H9 (cell line): ENCODE data around the gene SOCS7. TPM values are rescaled to one million over a fixed set of nuclear protein-coding genes. Genes with fewer than 3 reads are reported as not detected.
A peak's percentile ranks its signal among the peaks of the same experiment; 100 is the strongest.

ENCODE experiments used
- DNase-seq: peaks from one replicate; pipeline ENCODE4 v3.0.0-alpha.2; 2017
- H2AFZ ChIP-seq: one replicate; pipeline ENCODE4 v1.6.1; 2013; ENCODE audit warnings: mild to moderate bottlenecking, low read length, control low read depth, moderate library complexity
- H2AK5ac ChIP-seq: 2 replicates; pipeline ENCODE4 v1.6.1; 2013; ENCODE audit warnings: low read length, control low read depth, mixed read lengths; ENCODE audit not compliant: insufficient read length
- H2BK120ac ChIP-seq: one replicate; pipeline ENCODE4 v1.6.1; 2013; ENCODE audit warnings: low read depth, mild to moderate bottlenecking, low read length, control low read depth, inconsistent platforms; ENCODE audit not compliant: poor library complexity, severe bottlenecking
- H2BK12ac ChIP-seq: 2 replicates; pipeline ENCODE4 v1.6.1; 2013; ENCODE audit warnings: low read length, control low read depth, mixed read lengths, low read depth; ENCODE audit not compliant: insufficient read length
- H2BK15ac ChIP-seq: 2 replicates; pipeline ENCODE4 v1.6.1; 2013; ENCODE audit warnings: low read depth, low read length, control low read depth
- H2BK20ac ChIP-seq: one replicate; pipeline ENCODE4 v1.6.1; 2013; ENCODE audit warnings: low read depth, mild to moderate bottlenecking, low read length, control low read depth, inconsistent platforms; ENCODE audit not compliant: poor library complexity, severe bottlenecking
- H2BK5ac ChIP-seq: 2 replicates; pipeline ENCODE4 v1.6.1; 2013; ENCODE audit warnings: low read length, control low read depth, mixed read lengths; ENCODE audit not compliant: insufficient read length
- H3K14ac ChIP-seq: 2 replicates; pipeline ENCODE4 v1.6.1; 2013; ENCODE audit warnings: low read length, control low read depth; ENCODE audit not compliant: insufficient read depth
- H3K18ac ChIP-seq: 2 replicates; pipeline ENCODE4 v1.6.1; 2013; ENCODE audit warnings: low read depth, mild to moderate bottlenecking, mixed read lengths, low read length, control low read depth; ENCODE audit not compliant: insufficient read length
- H3K23ac ChIP-seq: 2 replicates; pipeline ENCODE4 v1.6.1; 2013; ENCODE audit warnings: low read length, control low read depth, mixed read lengths, low read depth; ENCODE audit not compliant: insufficient read length
- H3K23me2 ChIP-seq: 2 replicates; pipeline ENCODE4 v1.6.1; 2013; ENCODE audit warnings: low read depth, mild to moderate bottlenecking, mixed read lengths, low read length, control low read depth; ENCODE audit not compliant: insufficient read length, poor library complexity, severe bottlenecking
- H3K27ac ChIP-seq: 2 replicates; pipeline ENCODE4 v1.5.1; 2013; ENCODE audit warnings: low read length, control low read depth, mixed read lengths, low read depth; ENCODE audit not compliant: insufficient read length
- H3K27me3 ChIP-seq: 2 replicates; pipeline ENCODE4 v1.6.1; 2013; ENCODE audit warnings: low read length, control low read depth, inconsistent platforms; ENCODE audit not compliant: insufficient read depth
- H3K4ac ChIP-seq: 2 replicates; pipeline ENCODE4 v1.6.1; 2013; ENCODE audit warnings: low read depth, mild to moderate bottlenecking, control low read depth, inconsistent platforms, low read length, moderate library complexity
- H3K4me1 ChIP-seq: 2 replicates; pipeline ENCODE4 v1.6.1; 2013; ENCODE audit warnings: low read length, control low read depth, inconsistent platforms; ENCODE audit not compliant: insufficient read depth
- H3K4me2 ChIP-seq: 2 replicates; pipeline ENCODE4 v1.6.1; 2013; ENCODE audit warnings: low read length, control low read depth, mixed read lengths; ENCODE audit not compliant: insufficient read length, insufficient read depth
- H3K56ac ChIP-seq: 2 replicates; pipeline ENCODE4 v1.6.1; 2013; ENCODE audit warnings: low read depth, mild to moderate bottlenecking, mixed read lengths, low read length, control low read depth; ENCODE audit not compliant: insufficient read length
- H3K79me1 ChIP-seq: 2 replicates; pipeline ENCODE4 v1.6.1; 2013; ENCODE audit warnings: low read depth, mild to moderate bottlenecking, moderate library complexity, low read length, control low read depth, inconsistent platforms; ENCODE audit not compliant: insufficient read depth, poor library complexity, severe bottlenecking
- H3K79me2 ChIP-seq: 2 replicates; pipeline ENCODE4 v1.6.1; 2013; ENCODE audit warnings: low read length, control low read depth, inconsistent platforms; ENCODE audit not compliant: insufficient read depth
- H3K9ac ChIP-seq: 2 replicates; pipeline ENCODE4 v1.6.1; 2013; ENCODE audit warnings: low read length, control low read depth, mixed read lengths; ENCODE audit not compliant: insufficient read length; ENCODE audit errors: extremely low read depth
- H3K9me3 ChIP-seq: one replicate; pipeline ENCODE4 v1.6.1; 2013; ENCODE audit warnings: low read depth, low read length, inconsistent platforms; ENCODE audit not compliant: control insufficient read depth
- H3T11ph ChIP-seq: one replicate; pipeline ENCODE4 v1.6.1; 2013; ENCODE audit warnings: mild to moderate bottlenecking, low read length, control low read depth, inconsistent platforms
- H4K20me1 ChIP-seq: one replicate; pipeline ENCODE4 v1.6.1; 2013; ENCODE audit not compliant: control insufficient read depth, insufficient read length, insufficient read depth
- H4K5ac ChIP-seq: 2 replicates; pipeline ENCODE4 v1.6.1; 2013; ENCODE audit warnings: low read depth, mild to moderate bottlenecking, mixed read lengths, low read length, control low read depth; ENCODE audit not compliant: insufficient read length
- H4K8ac ChIP-seq: replicated peaks from 2 replicates; pipeline ENCODE4 v1.6.1; 2013; ENCODE audit warnings: low read length, control low read depth, mixed read lengths, low read depth; ENCODE audit not compliant: insufficient read length
- H4K91ac ChIP-seq: 2 replicates; pipeline ENCODE4 v1.6.1; 2013; ENCODE audit warnings: low read depth, mild to moderate bottlenecking, moderate library complexity, mixed read lengths, low read length, control low read depth; ENCODE audit not compliant: insufficient read length
- H3K27ac Mint-ChIP-seq, 3 experiments: 2 replicates in 2 of 3; 3 replicates in 1 of 3; pipeline ENCODE4 v1.8.0; 2020 to 2021; ENCODE audit warnings: mixed read lengths in 3 of 3, mild to moderate bottlenecking in 1 of 3, moderate library complexity in 1 of 3
- H3K27me3 Mint-ChIP-seq: 2 replicates; pipeline ENCODE4 v1.8.0; 2021; ENCODE audit warnings: low read depth, mild to moderate bottlenecking, moderate library complexity, mixed read lengths
- H3K36me3 Mint-ChIP-seq, 3 experiments: 2 replicates in 2 of 3; 3 replicates in 1 of 3; pipeline ENCODE4 v1.8.0; 2020 to 2021; ENCODE audit warnings: low read depth in 3 of 3, mixed read lengths in 3 of 3; ENCODE audit not compliant: insufficient read depth in 1 of 3
- H3K4me1 Mint-ChIP-seq, 2 experiments: 2 replicates each; pipeline ENCODE4 v1.8.0; 2020; ENCODE audit warnings: mixed read lengths in 2 of 2
- H3K4me3 Mint-ChIP-seq, 2 experiments: 2 replicates in 1 of 2; 3 replicates in 1 of 2; pipeline ENCODE4 v1.8.0; 2020 to 2021; ENCODE audit warnings: mild to moderate bottlenecking in 2 of 2, mixed read lengths in 2 of 2, moderate library complexity in 1 of 2
- H3K9me3 Mint-ChIP-seq, 2 experiments: 2 replicates in 1 of 2; 3 replicates in 1 of 2; pipeline ENCODE4 v1.8.0; 2020; ENCODE audit warnings: mild to moderate bottlenecking in 2 of 2, mixed read lengths in 2 of 2, moderate library complexity in 1 of 2
- CTCF ChIP-seq: fragments of 200-600 bp; sonication (generic); conservative IDR thresholded peaks from 3 replicates; pipeline ENCODE4 v1.8.0; 2021; ENCODE audit warnings: antibody characterized with exemption, mild to moderate bottlenecking
- WGBS: extraction: QIAGEN DNeasy Blood & Tissue Kit; methylation state at CpG from one replicate; pipeline ENCODE4 v1.1.7; 2013; ENCODE audit warnings: missing lambda C conversion rate, low lambda C conversion rate, mixed read lengths; ENCODE audit not compliant: insufficient read length; ENCODE audit errors: extremely low coverage; 5-methylcytosine and 5-hydroxymethylcytosine counted together
- total RNA-seq: library from RNA; stranded (reverse); gene quantifications from 2 replicates; pipeline ENCODE4 v1.2.1, GENCODE V29; 2021

SOCS7 gene
- total RNA-seq, 1 experiment from 2014 or later, result 31.0 TPM

GRCh38 chr17:38451840-38452529 lies 100.3 kb downstream of the SOCS7 start:
- H2BK5ac ChIP-seq, result no peak overlapping the region
- no peaks in the 10 kb centered on the region for H3K9me3 ChIP-seq
- Mint-ChIP-seq H3K9me3 (no peaks in the 10 kb centered on the region), H3K27me3 (no peaks in the 10 kb centered on the region; the same call in 1 of the 2 replicates), H3K4me3 (peak overlapping the region; percentile 79 to 85), H3K27ac (peak overlapping the region; percentile 98 to 100 (median 99)), H3K4me1 (peaks cover 68 to 76% of the 10 kb centered on the region in 2 experiments), H3K36me3 (peaks cover 0 to 8% (median 1%) of the 10 kb centered on the region in 3 experiments; a peak in 3 of 7 replicates)
- H2AK5ac ChIP-seq, result no peak overlapping the region
- no peak overlapping the region for H4K8ac ChIP-seq
- peak overlapping the region; percentile 25 for H4K5ac ChIP-seq
- peak overlapping the region; percentile 76 for H3K4me2 ChIP-seq
- H3K27ac ChIP-seq, result peak overlapping the region; percentile 96
- H4K91ac ChIP-seq, result peak overlapping the region; percentile 7
- peaks cover 19% of the 10 kb centered on the region for H3K23me2 ChIP-seq
- H3K27me3 ChIP-seq, result no peaks in the 10 kb centered on the region
- H3K79me1 ChIP-seq, result no peaks in the 10 kb centered on the region
- peaks cover 25% of the 10 kb centered on the region for H3K4me1 ChIP-seq
- no peak overlapping the region for H2AFZ ChIP-seq
- WGBS, result no CpG with 5 or more reads among the region's 18 CpGs
- peak overlapping the region; percentile 56 for H3K9ac ChIP-seq
- H2BK12ac ChIP-seq, result no peak overlapping the region
- no peak overlapping the region for H3T11ph ChIP-seq
- no peak overlapping the region for H2BK15ac ChIP-seq
- H3K23ac ChIP-seq, result no peak overlapping the region
- H4K20me1 ChIP-seq, result no peaks in the 10 kb centered on the region
- H3K4ac ChIP-seq, result no peak overlapping the region
- H3K56ac ChIP-seq, result peak overlapping the region; percentile 28
- H3K79me2 ChIP-seq, result peaks cover 24% of the 10 kb centered on the region; the same call in 1 of the 2 replicates
- H2BK20ac ChIP-seq, result no peak overlapping the region
- peak overlapping the region; percentile 87 for H3K18ac ChIP-seq
- H3K14ac ChIP-seq, result peak overlapping the region; percentile 45
- no peak overlapping the region for H2BK120ac ChIP-seq
- peak; percentile 97 for DNase-seq
- no peak for TF ChIP-seq CTCF
